K562 (cell line): ENCODE results near the gene GJA4. TPM values are rescaled to one million over a fixed set of nuclear protein-coding genes. Genes with fewer than 3 reads are reported as not detected.

Source experiments
- FOS ChIP-seq: IDR thresholded peaks from 3 replicates; pipeline ENCODE4 v1.6.1; 2011; ENCODE audit not compliant: insufficient read length; ENCODE audit errors: extremely low read depth
- U2AF1 ChIP-seq: fragments of 200-400 bp; formaldehyde crosslinking; optimal IDR thresholded peaks from 2 replicates; pipeline ENCODE3; 2017; ENCODE audit warnings: mild to moderate bottlenecking, low read depth, low read length, moderate library complexity
- ZNF318 ChIP-seq, 2 experiments: fragments of 450-650 bp; IDR thresholded peaks; 2 replicates each; pipeline ENCODE4 v1.6.1; 2016; ENCODE audit warnings: mild to moderate bottlenecking in 2 of 2, borderline replicate concordance in 1 of 2, low read depth in 1 of 2, moderate library complexity in 1 of 2
- polyA plus RNA-seq, 8 experiments: library from polyadenylated mRNA; depleted of rRNA in 4 of 8; stranded (reverse) in 5 of 8; unstranded in 3 of 8; fragments of >200 nt; fragmentation: Nextera tagmentation in 2 of 8; fragmentation: Illumina TruSeq in 1 of 8; extraction: Ambion mirVana in 2 of 8; extraction: Trizol in 1 of 8; gene quantifications; 2 replicates each; pipeline versions ENCODE4 v1.2.1 to v1.2.3, GENCODE V29; 2011 to 2014; ENCODE audit warnings: inconsistent platforms in 1 of 8, missing spikeins in 1 of 8
- total RNA-seq, 7 experiments: library from RNA; depleted of rRNA in 6 of 7; stranded (reverse); fragments of >200 nt in 6 of 7; fragmentation: Illumina TruSeq in 2 of 7; extraction: Trizol in 2 of 7; gene quantifications; 2 replicates each; pipeline versions ENCODE4 v1.2.1 to v1.2.3, GENCODE V29; 2011 to 2021; ENCODE audit warnings: low replicate concordance in 1 of 7

The GJA4 gene
- total and polyA plus RNA-seq, 9 of the 15 experiments (the other 6 are each of a cell fraction or from before 2014, with no cell fraction given), result 0.16 to 0.24 TPM; not detected in 7

GRCh38 chr1:34806396-34806795 lies 13.6 kb downstream of the GJA4 start (continued):
- TF ChIP-seq ZNF318 (IDR thresholded peaks at IDR 0.05; ENCODE audit: borderline replicate concordance in 1 of 2, low read depth in 1 of 2) (no peak), U2AF1 (no peak), FOS (no peak)
